Measurements from ENCODE around the gene NEUROG3. TPM values are rescaled to one million over a fixed set of nuclear protein-coding genes. Genes with fewer than 3 reads are reported as not detected.

Gene NEUROG3
- total RNA-seq, 4 donors from 2014 or later = not detected

DNA sequence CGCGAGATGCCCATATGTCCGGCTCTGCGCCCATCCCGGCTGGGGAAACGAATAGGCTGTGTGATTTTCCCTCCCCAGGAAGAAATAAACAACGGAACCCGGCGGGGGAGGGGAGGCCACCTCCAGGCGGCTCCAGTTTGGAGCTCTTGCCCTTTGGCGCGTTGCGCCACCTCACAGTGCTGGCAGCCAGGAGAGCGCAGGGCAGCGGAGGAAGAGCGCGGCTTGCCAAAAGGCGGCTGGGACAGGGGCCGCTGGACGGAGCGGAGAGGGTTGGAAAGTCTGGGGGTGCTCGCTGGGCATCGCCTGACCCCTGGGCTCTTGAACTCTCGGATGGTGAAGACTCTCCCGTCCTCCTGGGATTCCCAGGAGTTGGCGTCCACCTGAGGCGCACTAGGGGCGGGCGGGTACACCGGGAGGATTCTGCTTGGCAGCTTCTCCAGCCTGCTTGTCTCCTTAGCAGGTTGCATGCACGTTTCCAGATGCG lies 5.3 kb upstream of the NEUROG3 start:
- TF ChIP-seq, protein P1, sequence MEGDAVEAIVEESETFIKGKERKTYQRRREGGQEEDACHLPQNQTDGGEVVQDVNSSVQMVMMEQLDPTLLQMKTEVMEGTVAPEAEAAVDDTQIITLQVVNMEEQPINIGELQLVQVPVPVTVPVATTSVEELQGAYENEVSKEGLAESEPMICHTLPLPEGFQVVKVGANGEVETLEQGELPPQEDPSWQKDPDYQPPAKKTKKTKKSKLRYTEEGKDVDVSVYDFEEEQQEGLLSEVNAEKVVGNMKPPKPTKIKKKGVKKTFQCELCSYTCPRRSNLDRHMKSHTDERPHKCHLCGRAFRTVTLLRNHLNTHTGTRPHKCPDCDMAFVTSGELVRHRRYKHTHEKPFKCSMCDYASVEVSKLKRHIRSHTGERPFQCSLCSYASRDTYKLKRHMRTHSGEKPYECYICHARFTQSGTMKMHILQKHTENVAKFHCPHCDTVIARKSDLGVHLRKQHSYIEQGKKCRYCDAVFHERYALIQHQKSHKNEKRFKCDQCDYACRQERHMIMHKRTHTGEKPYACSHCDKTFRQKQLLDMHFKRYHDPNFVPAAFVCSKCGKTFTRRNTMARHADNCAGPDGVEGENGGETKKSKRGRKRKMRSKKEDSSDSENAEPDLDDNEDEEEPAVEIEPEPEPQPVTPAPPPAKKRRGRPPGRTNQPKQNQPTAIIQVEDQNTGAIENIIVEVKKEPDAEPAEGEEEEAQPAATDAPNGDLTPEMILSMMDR (IDR thresholded peaks at IDR 0.05; ENCODE audit: low read depth) = no peak

DNA sequence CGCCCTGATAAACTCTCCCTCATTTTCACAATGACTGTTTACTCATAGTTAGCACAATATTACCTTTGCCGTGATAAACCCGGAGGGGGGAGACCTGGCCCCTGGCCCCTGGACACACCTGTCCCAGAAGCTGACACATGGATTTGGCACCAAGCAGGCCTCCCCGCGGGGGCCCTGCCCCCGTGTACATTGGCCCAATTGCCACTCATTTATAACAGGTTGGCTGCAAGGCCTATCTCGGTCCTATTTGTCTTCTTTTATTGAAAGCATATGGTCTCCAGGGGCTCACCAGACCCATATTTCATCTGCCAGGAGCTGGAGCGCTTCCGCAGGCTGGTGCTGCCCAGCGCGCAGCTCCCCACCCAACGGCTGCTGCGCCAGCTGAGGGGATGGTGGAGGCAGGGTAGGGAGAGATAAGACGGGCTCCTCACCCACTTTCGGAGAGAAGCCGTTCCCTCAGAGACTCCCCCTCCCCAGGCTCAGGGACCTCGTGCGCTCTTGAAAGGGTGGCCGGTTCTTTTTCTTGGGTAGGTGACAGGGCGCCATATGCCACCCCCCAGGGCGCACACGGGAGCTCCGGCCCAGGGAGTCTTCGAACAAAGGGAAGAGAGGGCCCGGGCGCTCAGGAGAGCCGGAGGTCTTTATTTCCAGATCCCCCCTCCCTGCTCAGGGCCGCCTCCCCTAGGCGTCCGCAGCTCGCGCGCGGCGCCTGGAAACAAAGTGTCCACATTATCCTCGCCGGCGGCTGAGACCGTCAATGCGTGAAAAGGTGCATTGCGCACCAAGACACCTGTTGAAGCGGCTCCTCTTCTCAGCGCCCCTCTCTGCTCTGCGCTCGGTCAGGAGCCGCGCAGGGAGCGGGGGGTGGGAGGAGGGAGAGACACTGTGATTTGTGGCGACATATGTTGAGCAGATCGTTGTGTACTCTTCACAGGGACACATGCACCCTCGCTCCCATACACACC lies 4.3 kb upstream of the NEUROG3 start:
- TF ChIP-seq, protein P1 (IDR thresholded peaks at IDR 0.05; ENCODE audit: low read depth) = no peak

DNA sequence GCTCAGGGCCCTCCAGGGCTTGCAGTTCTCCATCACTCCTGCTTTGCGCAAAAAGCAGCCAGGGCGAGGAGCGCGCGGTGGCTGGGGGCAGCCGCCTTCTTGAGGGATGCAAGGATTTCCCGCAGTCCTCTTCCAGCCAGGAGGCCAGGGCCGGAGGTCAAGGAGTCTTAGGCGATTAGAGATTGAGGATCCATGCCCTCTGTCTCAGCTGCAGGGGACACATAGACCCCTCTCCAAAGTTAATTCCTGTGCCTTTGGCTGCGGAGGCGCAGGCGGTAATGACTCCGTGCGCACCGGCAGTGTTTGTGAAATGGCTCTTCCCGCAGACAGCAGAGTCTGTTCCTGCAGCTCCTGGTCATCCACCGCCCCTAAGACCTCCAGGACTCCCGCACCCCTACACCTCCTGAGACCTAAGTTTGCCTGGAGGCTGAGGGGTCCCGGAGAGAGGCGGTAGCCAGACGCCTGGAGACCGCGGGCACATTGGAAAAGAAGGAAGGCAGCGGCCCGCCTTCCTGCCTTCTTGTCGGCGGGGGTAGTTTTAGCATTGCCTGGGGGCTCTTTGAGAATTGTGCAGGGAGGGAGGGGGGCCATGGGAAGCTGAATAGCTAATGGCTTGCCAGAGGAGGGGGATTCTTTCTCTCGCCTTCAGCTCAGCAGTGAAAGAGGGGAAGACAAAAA lies 3.3 kb upstream of the NEUROG3 start:
- TF ChIP-seq, protein P1 (IDR thresholded peaks at IDR 0.05; ENCODE audit: low read depth) = no peak

- TF ChIP-seq, protein P1 (IDR thresholded peaks at IDR 0.05; ENCODE audit: low read depth) = no peak
These were observed 2.0 kb upstream of the NEUROG3 start for GRCh38 chr10:69575164-69575722.

- TF ChIP-seq, protein P1 (IDR thresholded peaks at IDR 0.05; ENCODE audit: low read depth) = no peak
These were observed 1.4 kb upstream of the NEUROG3 start for GRCh38 chr10:69574571-69574978.

GRCh38 chr10:69572159-69573055 lies 815 bp downstream of the NEUROG3 start:
- TF ChIP-seq, protein P1 (IDR thresholded peaks at IDR 0.05; ENCODE audit: low read depth) = no peak

Data from subcutaneous adipose tissue (tissue), 4 donors.